BLaER1 treated with 17β-estradiol and CSF1 and Interleukin-3, amounts not matched to agents 10 nM and 100 nM (cell line): Measurements from ENCODE around the gene KCND2.
"Not testable (repeated sequence)": the region's sequence is repeated elsewhere in the genome, so short reads cannot be mapped to it uniquely, and the experiment has no call there.

Source experiments
- H3K27ac ChIP-seq, 11 experiments: shearing (Covaris generic); formaldehyde crosslinking; 2 replicates each; pipeline ENCODE4 v1.8.1; 2022
- H3K27me3 ChIP-seq, 11 experiments: shearing (Covaris generic); formaldehyde crosslinking; 2 replicates each; pipeline ENCODE4 v1.8.1; 2022
- H3K36me3 ChIP-seq, 11 experiments: shearing (Covaris generic); formaldehyde crosslinking; 2 replicates each; pipeline ENCODE4 v1.8.1; 2022
- H3K4me1 ChIP-seq, 10 experiments: shearing (Covaris generic); formaldehyde crosslinking; 2 replicates each; pipeline ENCODE4 v1.8.1; 2022
- H3K4me2 ChIP-seq, 11 experiments: shearing (Covaris generic); formaldehyde crosslinking; 2 replicates each; pipeline ENCODE4 v1.8.1; 2022
- H3K4me3 ChIP-seq, 10 experiments: shearing (Covaris generic); formaldehyde crosslinking; 2 replicates each; pipeline ENCODE4 v1.8.1; 2022
- H3K9ac ChIP-seq, 11 experiments: shearing (Covaris generic); formaldehyde crosslinking; 2 replicates each; pipeline ENCODE4 v1.8.1; 2022
- H3K9me3 ChIP-seq, 11 experiments: shearing (Covaris generic); formaldehyde crosslinking; replicated peaks in 1 of 11; 2 replicates each; pipeline ENCODE4 v1.8.1; 2022
- H4K20me1 ChIP-seq, 11 experiments: shearing (Covaris generic); formaldehyde crosslinking; 2 replicates each; pipeline ENCODE4 v1.8.1; 2022
- Cebpa-rat ChIP-seq, 11 experiments: shearing (Covaris generic); IDR thresholded peaks; 2 replicates each; pipeline ENCODE4 v1.8.1; 2022

The KCND2 gene

GRCh38 chr7:120680985-120681384, 408.0 kb downstream of the KCND2 start:
- no peak for TF ChIP-seq Cebpa-rat (IDR thresholded peaks at IDR 0.05)
- H3K4me2 ChIP-seq, result peak overlapping the region in 9 of 11 experiments; percentile 10 to 62 (median 46); a peak in 15 of 22 replicates

GRCh38 chr7:120684463-120684862, 411.5 kb downstream of the KCND2 start:
- Histone ChIP-seq H3K36me3 (no peaks in the 10 kb centered on the region), H3K9ac (no peak overlapping the region), H3K27me3 (peaks cover 0 to 96% (median 8%) of the 10 kb centered on the region in 11 experiments; a peak in 11 of 22 replicates), H4K20me1 (peaks cover 0 to 42% (median 0%) of the 10 kb centered on the region in 11 experiments; a peak in 5 of 22 replicates), H3K27ac (no peak overlapping the region), H3K4me2 (no peak overlapping the region), H3K9me3 (peaks cover 0 to 7% (median 0%) of the 10 kb centered on the region in 11 experiments; a peak in 1 of 22 replicates), H3K4me1 (peaks cover 0 to 13% (median 6%) of the 10 kb centered on the region in 10 experiments; a peak in 14 of 20 replicates), H3K4me3 (no peak overlapping the region)
- no peak for TF ChIP-seq Cebpa-rat (IDR thresholded peaks at IDR 0.05)

More at GRCh38 chr7:120680985-120681384, 408.0 kb downstream of the KCND2 start:
- H3K27me3 ChIP-seq, result peaks cover 0 to 93% (median 8%) of the 10 kb centered on the region in 11 experiments; a peak in 11 of 22 replicates
- H3K27ac ChIP-seq, result no peak overlapping the region
- peaks cover 0 to 31% (median 0%) of the 10 kb centered on the region in 11 experiments; a peak in 5 of 22 replicates for H4K20me1 ChIP-seq
- H3K4me1 ChIP-seq, result peaks cover 0 to 13% (median 6%) of the 10 kb centered on the region in 10 experiments; a peak in 14 of 20 replicates
- no peak overlapping the region for H3K4me3 ChIP-seq
- no peaks in the 10 kb centered on the region for H3K36me3 ChIP-seq
- no peak overlapping the region for H3K9ac ChIP-seq
- H3K9me3 ChIP-seq, result no peaks in the 10 kb centered on the region

GRCh38 chr7:120691915-120692314, 418.9 kb downstream of the KCND2 start:
- no peak overlapping the region for H3K9ac ChIP-seq
- no peak for TF ChIP-seq Cebpa-rat (IDR thresholded peaks at IDR 0.05)
- no peak overlapping the region for H3K4me3 ChIP-seq
- H3K9me3 ChIP-seq, result peaks cover 0 to 12% (median 0%) of the 10 kb centered on the region in 11 experiments; a peak in 5 of 22 replicates
- H3K36me3 ChIP-seq, result no peaks in the 10 kb centered on the region
- H3K27me3 ChIP-seq, result peaks cover 0 to 98% (median 0%) of the 10 kb centered on the region in 11 experiments; a peak in 9 of 22 replicates
- peaks cover 0 to 18% (median 0%) of the 10 kb centered on the region in 11 experiments; a peak in 2 of 22 replicates for H4K20me1 ChIP-seq
- no peak overlapping the region for H3K27ac ChIP-seq
- no peaks in the 10 kb centered on the region for H3K4me1 ChIP-seq
- no peak overlapping the region for H3K4me2 ChIP-seq

GRCh38 chr7:120695848-120696247, 422.9 kb downstream of the KCND2 start:
- no peak overlapping the region for H3K9ac ChIP-seq
- TF ChIP-seq Cebpa-rat (IDR thresholded peaks at IDR 0.05), result no peak

GRCh38 chr7:120700796-120701195, 427.8 kb downstream of the KCND2 start:
- no peak for TF ChIP-seq Cebpa-rat (IDR thresholded peaks at IDR 0.05)
- H3K4me3 ChIP-seq, result no peak overlapping the region
- peaks cover 0 to 13% (median 0%) of the 10 kb centered on the region in 11 experiments; a peak in 5 of 22 replicates for H3K9me3 ChIP-seq
- H3K36me3 ChIP-seq, result no peaks in the 10 kb centered on the region
- H3K9ac ChIP-seq, result no peak overlapping the region
- no peaks in the 10 kb centered on the region for H4K20me1 ChIP-seq
- H3K4me1 ChIP-seq, result peaks cover 0 to 8% (median 0%) of the 10 kb centered on the region in 10 experiments; a peak in 1 of 20 replicates
- peak overlapping the region in 1 of 11 experiments; percentile 35; a peak in 1 of 22 replicates for H3K4me2 ChIP-seq
- no peak overlapping the region for H3K27ac ChIP-seq
- H3K27me3 ChIP-seq, result peaks cover 0 to 95% (median 0%) of the 10 kb centered on the region in 11 experiments; a peak in 7 of 22 replicates

More at GRCh38 chr7:120695848-120696247, 422.9 kb downstream of the KCND2 start:
- peaks cover 0 to 1% (median 0%) of the 10 kb centered on the region in 10 experiments; a peak in 1 of 20 replicates for H3K4me1 ChIP-seq
- H3K27ac ChIP-seq, result no peak overlapping the region
- H3K27me3 ChIP-seq, result peaks cover 0 to 99% (median 0%) of the 10 kb centered on the region in 11 experiments; a peak in 8 of 22 replicates
- H3K4me3 ChIP-seq, result no peak overlapping the region
- H3K4me2 ChIP-seq, result no peak overlapping the region
- H3K9me3 ChIP-seq, result peaks cover 0 to 14% (median 0%) of the 10 kb centered on the region in 11 experiments; a peak in 5 of 22 replicates
- peaks cover 0 to 14% (median 0%) of the 10 kb centered on the region in 11 experiments; a peak in 2 of 22 replicates for H4K20me1 ChIP-seq
- H3K36me3 ChIP-seq, result no peaks in the 10 kb centered on the region

- not testable (repeated sequence) for H3K4me1 ChIP-seq, H4K20me1 ChIP-seq, H3K9ac ChIP-seq, H3K4me2 ChIP-seq, H3K36me3 ChIP-seq, H3K4me3 ChIP-seq, H3K9me3 ChIP-seq, H3K27ac ChIP-seq
- peaks cover 0 to 92% (median 0%) of the 10 kb centered on the region in 11 experiments; a peak in 5 of 22 replicates for H3K27me3 ChIP-seq
Observed at GRCh38 chr7:120702408-120702807, 429.4 kb downstream of the KCND2 start.

- peaks cover 0 to 87% (median 0%) of the 10 kb centered on the region in 11 experiments; a peak in 5 of 22 replicates for H3K27me3 ChIP-seq
- H3K9ac ChIP-seq, result no peak overlapping the region
- 0 out of 22 replicates have a peak, but pooled peaks cover 0 to 5% (median 0%) of the 10 kb centered on the region in 11 experiments for H3K9me3 ChIP-seq
- peaks cover 0 to 8% (median 0%) of the 10 kb centered on the region in 10 experiments; a peak in 1 of 20 replicates for H3K4me1 ChIP-seq
- no peaks in the 10 kb centered on the region for H4K20me1 ChIP-seq
- no peaks in the 10 kb centered on the region for H3K36me3 ChIP-seq
- TF ChIP-seq Cebpa-rat (IDR thresholded peaks at IDR 0.05), result no peak
- no peak overlapping the region for H3K4me3 ChIP-seq
- H3K4me2 ChIP-seq, result no peak overlapping the region
- H3K27ac ChIP-seq, result no peak overlapping the region
Observed at GRCh38 chr7:120703585-120704240, 430.7 kb downstream of the KCND2 start.

GRCh38 chr7:120709252-120709971, 436.4 kb downstream of the KCND2 start:
- Histone ChIP-seq H3K9me3 (no peaks in the 10 kb centered on the region), H3K4me2 (no peak overlapping the region), H3K4me3 (no peak overlapping the region), H3K4me1 (no peaks in the 10 kb centered on the region), H3K36me3 (no peaks in the 10 kb centered on the region), H3K9ac (no peak overlapping the region), H3K27me3 (peaks cover 0 to 53% (median 0%) of the 10 kb centered on the region in 11 experiments; a peak in 5 of 22 replicates), H4K20me1 (no peaks in the 10 kb centered on the region), H3K27ac (no peak overlapping the region)
- TF ChIP-seq Cebpa-rat (IDR thresholded peaks at IDR 0.05), result no peak

- TF ChIP-seq Cebpa-rat (IDR thresholded peaks at IDR 0.05), result no peak
- H4K20me1 ChIP-seq, result no peaks in the 10 kb centered on the region
Observed at GRCh38 chr7:120709972-120710320, 437.0 kb downstream of the KCND2 start.

More at GRCh38 chr7:120709972-120710320, 437.0 kb downstream of the KCND2 start:
- H3K4me1 ChIP-seq, result no peaks in the 10 kb centered on the region
- H3K36me3 ChIP-seq, result no peaks in the 10 kb centered on the region
- H3K4me3 ChIP-seq, result no peak overlapping the region
- no peak overlapping the region for H3K4me2 ChIP-seq
- H3K27ac ChIP-seq, result no peak overlapping the region
- H3K9ac ChIP-seq, result no peak overlapping the region
- peaks cover 0 to 50% (median 0%) of the 10 kb centered on the region in 11 experiments; a peak in 5 of 22 replicates for H3K27me3 ChIP-seq
- no peaks in the 10 kb centered on the region for H3K9me3 ChIP-seq
